Gastrocnemius medialis (tissue), 4 donors: Measurements from ENCODE around the gene HPCAL4.

Experiments
- CTCF ChIP-seq, 5 experiments: fragments of 450-650 bp in 3 of 5; fragments of 200-600 bp in 2 of 5; sonication (generic) in 2 of 5; IDR thresholded peaks in 4 of 5; conservative IDR thresholded peaks in 1 of 5; 1 replicate in 4 of 5; 2 replicates in 1 of 5; pipeline ENCODE4 v1.5.1; 2016 to 2019; ENCODE audit warnings: antibody characterized with exemption in 5 of 5, mild to moderate bottlenecking in 3 of 5, moderate library complexity in 3 of 5
- POLR2A ChIP-seq, 2 donors: fragments of 450-650 bp; IDR thresholded peaks; one replicate each; pipeline ENCODE4 v1.6.1; 2017; ENCODE audit warnings: antibody characterized with exemption in 2 of 2, mild to moderate bottlenecking in 2 of 2, moderate library complexity in 2 of 2

GRCh38 chr1:39732730-39733129 lies 41.5 kb upstream of the HPCAL4 start:
- TF ChIP-seq CTCF (IDR thresholded peaks at IDR 0.05 in 4 of 5, conservative IDR thresholded peaks at IDR 0.05 in 1 of 5): no peak
- TF ChIP-seq POLR2A (IDR thresholded peaks at IDR 0.05): no peak
